NCI-H1930 (cell line): ENCODE measurements around the gene CERS1.

Source experiments
- DNase-seq, 2 experiments: peaks; one replicate each; lab custom pipeline; 2025; lab: John Stamatoyannopoulos, UW

Gene CERS1

GRCh38 chr19:18839465-18840287, 56.3 kb downstream of the CERS1 start:
- DNase-seq = no peak

GRCh38 chr19:18834644-18834984, 61.3 kb downstream of the CERS1 start:
- DNase-seq = no peak

GRCh38 chr19:18833849-18834643, 61.9 kb downstream of the CERS1 start:
- no peak for DNase-seq

- no peak for DNase-seq
Observed at GRCh38 chr19:18833141-18833476, 62.8 kb downstream of the CERS1 start.

- peak in 1 of 2 experiments; percentile 9 for DNase-seq
Observed at GRCh38 chr19:18832306-18833140, 63.4 kb downstream of the CERS1 start.

GRCh38 chr19:18831524-18832305, 64.2 kb downstream of the CERS1 start, which contains the start of gene UPF1:
UPF1 (plus strand) TSS chr19:18831959; CDS start chr19:18832210, 251 bp downstream.
- DNase-seq = peak; percentile 71 to 91

- no peak for DNase-seq
Observed at GRCh38 chr19:18830488-18830887, 65.5 kb downstream of the CERS1 start.

- no peak for DNase-seq
Observed at GRCh38 chr19:18828786-18829185, 67.2 kb downstream of the CERS1 start.
